NCI-H2196 treated with DMSO at 0.1 percent for 48 hours (cell line): ENCODE results near the gene TAP2.

ENCODE experiments used
- DNase-seq: peaks from one replicate; lab custom pipeline; 2025; ENCODE audit not compliant: unreplicated experiment; lab: John Stamatoyannopoulos, UW

TAP2 gene

GRCh38 chr6:32794510-32794909, 44.0 kb downstream of the TAP2 start:
- no peak for DNase-seq

DNA sequence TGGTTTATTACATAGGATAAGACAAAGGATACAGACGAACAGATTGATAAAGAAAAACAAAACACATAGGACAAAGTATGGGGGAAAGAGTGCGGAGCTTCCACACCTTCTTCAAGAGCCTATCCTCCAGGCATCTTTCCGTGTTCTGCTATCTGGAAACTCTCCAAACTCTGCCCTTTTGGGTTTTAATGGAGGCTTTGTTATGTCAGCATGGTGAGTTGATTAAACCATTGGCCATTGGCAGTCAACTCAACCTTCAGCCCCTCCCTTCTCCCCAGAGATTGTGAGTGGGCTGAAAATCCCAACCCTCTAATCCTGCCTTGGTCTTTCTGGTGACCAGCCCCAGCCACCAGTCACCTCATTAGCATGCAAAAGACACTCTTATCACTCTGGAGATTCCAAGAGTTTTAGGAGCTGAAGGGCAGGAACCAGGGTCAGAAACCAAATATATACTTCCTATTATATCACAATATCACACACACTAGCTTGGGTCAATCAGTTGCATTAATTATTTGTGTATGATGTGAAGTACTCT, 45.6 kb downstream of the TAP2 start:
- DNase-seq = no peak

- DNase-seq = no peak
These were observed 48.2 kb downstream of the TAP2 start for GRCh38 chr6:32790306-32790705.
